Measurements from ENCODE around the gene SLC6A1.
"Not testable (repeated sequence)": the region's sequence is repeated elsewhere in the genome, so short reads cannot be mapped to it uniquely, and the experiment has no call there.

- not testable (repeated sequence) for TF ChIP-seq CTCF (IDR thresholded peaks at IDR 0.05; ENCODE audit: low read depth, low read length); EZH2phosphoT487 (IDR thresholded peaks at IDR 0.05; ENCODE audit: low read depth)
Measured at GRCh38 chr3:11061268-11061871, 68.8 kb downstream of the SLC6A1 start.

Measured in OCI-LY3 (cell line).